Bone marrow (tissue), 2 donors: Measurements from ENCODE around the gene EIF4B.

ENCODE experiments used
- DNase-seq, 2 donors: peaks; one replicate each; lab custom pipeline; 2025; lab: John Stamatoyannopoulos, UW

The EIF4B gene

GRCh38 chr12:53044896-53045695 is 38.8 kb downstream of the EIF4B start:
- no peak for DNase-seq

GRCh38 chr12:53045696-53046045 is 39.4 kb downstream of the EIF4B start:
- no peak for DNase-seq

DNA sequence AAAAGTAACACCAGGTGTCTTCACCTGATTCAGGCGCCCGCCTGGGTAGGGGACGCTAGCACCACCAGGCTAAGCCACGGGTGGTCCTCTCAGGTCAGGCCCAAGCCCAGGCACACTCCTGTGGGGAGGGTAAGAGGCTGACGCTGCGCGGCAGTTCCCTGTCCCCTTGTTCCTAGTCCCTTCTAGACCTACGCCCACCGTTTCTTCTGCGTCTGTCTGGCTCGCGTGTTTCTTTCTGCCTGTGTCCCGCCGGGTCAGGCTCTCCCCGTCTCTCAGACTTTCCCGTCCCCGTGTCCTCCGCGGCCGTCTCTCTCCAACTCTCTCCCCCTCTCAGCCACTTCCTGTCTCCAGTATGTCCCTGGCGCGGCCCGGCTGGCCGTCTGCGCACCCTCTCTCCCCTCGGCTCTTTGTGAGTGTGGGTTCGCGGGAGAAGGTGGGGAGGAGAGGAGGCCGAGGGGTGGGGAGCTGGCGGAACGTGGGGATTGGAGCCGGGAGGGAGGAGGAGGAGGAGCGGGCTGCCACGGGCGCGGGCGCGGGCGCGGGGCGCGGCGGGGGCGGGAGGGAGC is 40.5 kb downstream of the EIF4B start:
- peak; percentile 32 to 48 for DNase-seq

- peak in 1 of 2 donors; percentile 48 for DNase-seq
These were observed 41.2 kb downstream of the EIF4B start for GRCh38 chr12:53047221-53048032.

GRCh38 chr12:53048033-53048779 is 42.0 kb downstream of the EIF4B start:
- DNase-seq, result no peak

DNA sequence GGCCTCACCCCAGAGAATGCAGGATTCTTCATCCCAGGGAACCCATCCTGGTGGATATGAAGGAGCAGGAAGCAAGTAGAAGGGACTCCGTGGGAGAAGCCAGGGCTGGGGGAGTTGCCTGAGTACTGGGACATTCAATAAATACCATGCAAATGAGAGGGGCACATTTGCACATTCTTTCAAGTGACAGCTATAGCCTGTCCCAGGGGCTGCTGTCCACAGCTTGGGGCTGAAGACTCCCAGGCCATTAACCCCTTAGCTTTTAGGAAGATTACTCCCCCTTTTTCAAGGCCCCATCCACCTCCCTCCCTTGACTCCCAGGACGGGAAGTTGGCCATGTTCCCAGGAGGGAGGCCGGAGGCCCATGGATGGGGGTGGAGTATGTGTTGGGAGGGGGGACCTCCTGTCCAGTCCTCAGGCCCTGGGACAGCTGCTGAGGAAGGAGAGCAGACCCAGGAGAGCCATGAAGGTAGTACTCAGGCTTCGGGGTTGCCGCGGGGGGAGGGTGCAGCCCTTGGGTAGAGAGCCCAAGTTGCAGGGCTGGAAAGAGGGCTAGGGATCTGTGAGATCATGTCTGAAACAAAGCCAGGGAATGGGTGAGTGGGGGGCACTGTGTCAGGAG is 42.6 kb downstream of the EIF4B start:
- no peak for DNase-seq

GRCh38 chr12:53049571-53050318 is 43.5 kb downstream of the EIF4B start, which contains the start of gene TNS2:
TNS2 (plus strand) TSS chr12:53050065; CDS start chr12:53050186, 121 bp downstream.
- no peak for DNase-seq

DNA sequence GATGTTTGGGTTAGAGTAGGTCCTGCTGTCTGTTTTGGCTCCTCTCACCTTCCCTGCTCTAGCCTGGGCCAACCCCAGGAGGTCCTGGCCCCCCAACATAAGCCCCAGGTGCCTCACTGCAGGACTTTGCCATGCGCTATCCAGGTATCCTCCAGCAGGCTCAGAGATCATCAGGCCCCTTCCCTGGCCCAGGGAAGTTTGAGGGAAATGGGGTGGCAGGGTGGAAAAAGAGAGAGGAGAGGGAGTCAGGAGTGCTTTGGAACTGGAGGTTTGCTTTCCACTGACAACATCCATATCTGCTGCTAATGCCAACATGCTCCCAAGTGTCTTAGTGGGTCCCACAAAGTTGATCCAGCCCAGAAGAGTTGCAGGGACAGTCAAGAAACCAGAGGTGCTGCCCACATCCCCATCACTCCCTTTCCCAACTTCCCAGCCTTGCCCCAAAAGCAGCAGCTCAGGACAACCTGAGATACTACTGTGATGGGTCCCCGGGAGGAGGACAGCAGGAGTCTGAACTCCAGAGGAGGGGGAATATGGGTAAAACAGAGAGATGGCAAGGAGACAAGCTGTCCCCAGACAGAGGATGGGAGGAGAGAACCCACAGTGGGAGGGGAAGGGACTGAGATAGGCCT is 44.3 kb downstream of the EIF4B start:
- no peak for DNase-seq

GRCh38 chr12:53051058-53051880 is 45.0 kb downstream of the EIF4B start:
- no peak for DNase-seq

GRCh38 chr12:53051881-53052412 is 45.7 kb downstream of the EIF4B start:
- no peak for DNase-seq

DNA sequence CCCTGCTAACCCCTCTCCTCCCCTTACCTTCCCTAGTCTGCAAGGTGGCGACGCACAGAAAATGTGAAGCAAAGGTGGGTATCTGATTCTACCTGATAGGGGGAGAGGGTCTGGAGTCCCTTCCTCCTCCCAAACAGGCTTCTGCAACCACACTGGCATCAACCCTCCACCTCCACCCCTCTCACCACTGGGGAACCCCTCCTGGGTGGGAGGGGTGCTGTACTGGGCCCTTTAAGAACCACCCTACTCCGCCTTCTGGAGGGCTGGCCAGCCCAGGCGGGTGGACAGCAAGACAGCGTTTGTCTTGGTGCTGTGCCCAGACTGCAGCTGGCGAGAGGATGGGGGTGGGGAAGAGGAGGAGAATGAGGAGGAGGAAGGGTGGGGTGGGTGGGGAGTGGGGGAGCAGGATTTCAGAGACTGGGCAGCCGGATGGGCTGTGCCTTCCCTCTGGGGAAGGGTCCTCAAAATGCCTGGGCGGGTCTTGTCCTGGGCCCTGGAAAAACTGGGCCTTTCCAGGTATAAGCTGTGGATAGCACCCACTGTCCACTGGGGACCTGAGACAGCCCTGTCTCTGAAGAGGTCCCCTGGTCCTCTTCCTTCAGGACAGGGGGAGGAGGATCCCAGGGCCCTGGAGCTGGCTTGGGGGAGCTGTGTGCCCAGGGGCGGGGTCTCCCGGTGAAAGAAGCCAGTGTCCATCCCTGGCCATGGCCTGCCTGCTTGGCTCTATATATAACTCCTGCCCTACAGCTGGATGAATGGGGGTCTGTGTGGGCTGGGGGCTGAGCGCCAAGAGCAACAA is 46.4 kb downstream of the EIF4B start:
- DNase-seq, result no peak

- peak in 1 of 2 donors; percentile 41 for DNase-seq
These were observed 47.2 kb downstream of the EIF4B start for GRCh38 chr12:53053218-53054111.

DNA sequence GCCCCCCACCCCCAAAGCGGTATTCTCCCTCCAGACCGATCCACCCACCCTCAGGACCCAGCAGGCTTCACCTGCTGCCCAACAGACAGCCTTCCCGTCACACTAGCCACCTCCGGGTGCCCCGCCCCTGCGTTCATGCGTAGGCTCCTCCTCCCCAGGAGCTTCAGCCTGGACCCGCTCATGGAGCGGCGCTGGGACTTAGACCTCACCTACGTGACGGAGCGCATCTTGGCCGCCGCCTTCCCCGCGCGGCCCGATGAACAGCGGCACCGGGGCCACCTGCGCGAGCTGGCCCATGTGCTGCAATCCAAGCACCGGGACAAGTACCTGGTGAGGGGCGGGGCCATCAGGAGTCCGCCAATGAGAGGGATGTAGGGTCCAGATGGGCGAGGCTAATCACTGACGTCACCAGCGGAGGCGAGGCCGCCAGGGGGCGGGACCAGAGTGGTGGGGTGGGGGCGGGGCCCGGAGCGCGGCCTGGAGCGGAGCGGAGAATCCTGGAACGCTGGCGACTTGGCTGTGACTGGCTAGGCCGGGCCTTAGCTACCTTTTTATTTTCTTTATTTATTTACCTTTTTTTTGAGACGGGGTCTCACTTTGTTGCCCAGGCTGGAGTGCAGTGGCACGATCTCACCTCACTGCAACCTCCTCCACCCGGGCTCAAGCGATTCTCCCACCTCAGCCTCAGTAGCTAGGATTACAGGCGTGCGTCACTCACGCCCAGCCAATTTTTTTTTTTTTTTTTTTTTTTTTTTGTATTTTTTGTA is 48.0 kb downstream of the EIF4B start:
- peak; percentile 39 to 75 for DNase-seq

GRCh38 chr12:53055471-53056266 is 49.4 kb downstream of the EIF4B start:
- no peak for DNase-seq

DNA sequence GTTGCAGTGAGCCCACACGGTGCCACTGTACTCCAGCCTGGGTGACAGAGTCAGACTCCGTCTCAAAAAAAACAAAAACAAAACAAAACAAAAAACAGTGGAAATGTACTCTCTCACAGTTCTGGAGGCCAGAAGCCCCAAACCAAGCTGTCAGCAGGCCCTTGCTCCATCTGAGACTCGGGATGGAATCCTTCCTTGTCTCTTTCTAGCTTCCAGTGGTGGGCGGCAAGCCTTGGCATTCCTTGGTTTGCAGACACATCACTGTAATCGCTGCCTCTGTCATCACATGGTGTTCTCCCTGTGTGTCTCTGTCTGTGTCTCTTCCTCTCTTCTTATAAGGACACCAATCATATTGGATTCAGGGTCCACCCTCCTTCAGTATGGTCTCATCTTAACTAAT is 50.0 kb downstream of the EIF4B start:
- no peak for DNase-seq

DNA sequence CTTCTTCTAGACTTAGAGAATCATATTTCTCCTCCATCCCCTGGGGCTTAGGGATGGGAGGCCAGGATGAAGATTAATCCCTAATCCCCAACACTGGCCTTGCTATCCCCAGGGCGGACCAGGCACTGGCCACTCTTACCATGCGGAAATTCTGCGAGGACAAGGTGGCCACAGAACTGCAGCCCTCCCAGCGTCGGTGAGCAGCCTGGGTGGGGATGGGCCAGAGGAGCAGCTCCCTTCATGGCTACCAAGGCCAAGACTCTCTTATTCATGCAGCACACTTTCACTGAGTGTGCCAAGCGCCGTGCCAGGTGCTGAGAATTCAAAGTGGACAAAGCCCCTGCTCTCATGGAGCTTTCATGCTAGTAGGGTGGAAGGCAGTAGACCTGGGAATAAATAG is 50.6 kb downstream of the EIF4B start:
- DNase-seq, result no peak
